MCF 10A (cell line): ENCODE results near the gene GFOD1. TPM values are rescaled to one million over a fixed set of nuclear protein-coding genes. Genes with fewer than 3 reads are reported as not detected.

ENCODE experiments used
- BruUV-seq: library from RNA; stranded (reverse); fragments of 400-500 nt; replicated peaks from 2 replicates; lab custom pipeline; 2021; lab: Mats Ljungman, UMichigan
- CTCF ChIA-PET: fragments of 300-600 bp; sonication (Branson Sonifier 250); formaldehyde crosslinking; extraction: SDS; loops from one replicate; lab custom pipeline; 2021; ENCODE audit warnings: antibody characterized with exemption, inconsistent platforms; lab: Yijun Ruan, JAX
- POLR2A ChIA-PET: fragments of 300-600, 350-650 bp; sonication (Branson Sonifier 250); formaldehyde crosslinking; extraction: SDS; loops from one replicate; lab custom pipeline; 2020; ENCODE audit warnings: antibody characterized with exemption, inconsistent platforms; lab: Yijun Ruan, JAX
- DNase-seq: peaks from one replicate; pipeline ENCODE4 v3.0.0-alpha.2; 2018; ENCODE audit not compliant: unreplicated experiment
- H3K27ac Mint-ChIP-seq: one replicate; pipeline ENCODE4 v1.8.0; 2022; ENCODE audit warnings: mild to moderate bottlenecking, low read depth, mixed read lengths; ENCODE audit not compliant: unreplicated experiment
- H3K27me3 Mint-ChIP-seq: one replicate; pipeline ENCODE4 v1.8.0; 2022; ENCODE audit warnings: mixed read lengths; ENCODE audit not compliant: insufficient read depth, unreplicated experiment
- H3K36me3 Mint-ChIP-seq: one replicate; pipeline ENCODE4 v1.8.0; 2022; ENCODE audit warnings: mild to moderate bottlenecking, moderate library complexity, mixed read lengths; ENCODE audit not compliant: insufficient read depth, unreplicated experiment
- H3K4me1 Mint-ChIP-seq: one replicate; pipeline ENCODE4 v1.8.0; 2022; ENCODE audit warnings: mixed read lengths; ENCODE audit not compliant: insufficient read depth, unreplicated experiment
- H3K4me3 Mint-ChIP-seq: one replicate; pipeline ENCODE4 v1.8.0; 2022; ENCODE audit warnings: mild to moderate bottlenecking, moderate library complexity, mixed read lengths; ENCODE audit not compliant: unreplicated experiment
- H3K9me3 Mint-ChIP-seq: one replicate; pipeline ENCODE4 v1.8.0; 2022; ENCODE audit warnings: mixed read lengths; ENCODE audit not compliant: unreplicated experiment
- CTCF ChIP-seq: fragments of 200-600 bp; IDR thresholded peaks from one replicate; pipeline ENCODE4 v1.8.0; 2022; ENCODE audit warnings: antibody characterized with exemption, mild to moderate bottlenecking; ENCODE audit not compliant: unreplicated experiment
- intact Hi-C: fragments of 100-400 bp; cut with micrococcal nuclease; formaldehyde crosslinking; loops from 2 replicates; pipeline ENCODE4 v1.14.1; 2022
- total RNA-seq: library from RNA; stranded (reverse); gene quantifications from 2 replicates; pipeline ENCODE4 v1.2.3, GENCODE V29; 2022

Gene GFOD1
- total RNA-seq, 1 experiment from 2014 or later, result 9.5 TPM

- Mint-ChIP-seq H3K4me3 (no peak overlapping the region), H3K9me3 (no peaks in the 10 kb centered on the region), H3K27ac (no peak overlapping the region), H3K27me3 (no peaks in the 10 kb centered on the region), H3K4me1 (peaks cover under 1% of the 10 kb centered on the region), H3K36me3 (no peaks in the 10 kb centered on the region)
- TF ChIP-seq CTCF, result no peak
- intact Hi-C loops, result no loop called here
- ChIA-PET CTCF (no interaction called here), POLR2A (interaction anchor here (1.1 to 1.9 kb wide), 2 partner anchors 10 to 35 kb away, joined by 4 to 5 read pairs; no protein-coding TSS in a partner anchor)
- BruUV-seq, result no TSS peak
- no peak for DNase-seq
Observed at GRCh38 chr6:13439644-13440043, 47.8 kb downstream of the GFOD1 start.

GRCh38 chr6:13438126-13438525 lies 49.3 kb downstream of the GFOD1 start:
- TF ChIP-seq CTCF, result no peak
- Mint-ChIP-seq H3K27ac (no peak overlapping the region), H3K9me3 (no peaks in the 10 kb centered on the region), H3K27me3 (no peaks in the 10 kb centered on the region), H3K36me3 (no peaks in the 10 kb centered on the region), H3K4me1 (no peaks in the 10 kb centered on the region), H3K4me3 (no peak overlapping the region)
- no peak for DNase-seq
- no TSS peak for BruUV-seq
- ChIA-PET CTCF (no interaction called here), POLR2A (no interaction called here)
- intact Hi-C loops, result no loop called here

GRCh38 chr6:13437218-13437996 lies 50.0 kb downstream of the GFOD1 start:
- H3K27me3 Mint-ChIP-seq, result no peaks in the 10 kb centered on the region
- CTCF ChIA-PET, result interaction anchor here (1.2 kb wide), 1 partner anchor 68 kb away, joined by 3 read pairs; no protein-coding TSS in a partner anchor
- H3K27ac Mint-ChIP-seq, result no peak overlapping the region
- no peak for DNase-seq
- no peak overlapping the region for H3K4me3 Mint-ChIP-seq
- no TSS peak for BruUV-seq
- no peaks in the 10 kb centered on the region for H3K36me3 Mint-ChIP-seq
- H3K9me3 Mint-ChIP-seq, result no peaks in the 10 kb centered on the region
- H3K4me1 Mint-ChIP-seq, result peaks cover 6% of the 10 kb centered on the region
- intact Hi-C loops, result no loop called here
- POLR2A ChIA-PET, result interaction anchor here (0.5 kb wide), 1 partner anchor 28 kb away, joined by 3 read pairs; no protein-coding TSS in a partner anchor
- no peak for TF ChIP-seq CTCF

- intact Hi-C loops, result no loop called here
- BruUV-seq, result no TSS peak
- POLR2A ChIA-PET, result interaction anchor here (0.5 to 0.7 kb wide), 3 partner anchors 28 to 490 kb away, joined by 3 read pairs; no protein-coding TSS in a partner anchor
- CTCF ChIA-PET, result interaction anchor here (1.2 kb wide), 1 partner anchor 69 kb away, joined by 3 read pairs; no protein-coding TSS in a partner anchor
- Mint-ChIP-seq H3K36me3 (no peaks in the 10 kb centered on the region), H3K4me1 (peaks cover 9% of the 10 kb centered on the region), H3K4me3 (no peak overlapping the region), H3K27ac (no peak overlapping the region), H3K9me3 (no peaks in the 10 kb centered on the region), H3K27me3 (no peaks in the 10 kb centered on the region)
- DNase-seq, result no peak
- no peak for TF ChIP-seq CTCF
Observed at GRCh38 chr6:13436399-13437217, 50.8 kb downstream of the GFOD1 start.
